OCI-LY7 (cell line): ENCODE data around the gene DGLUCY. TPM values are rescaled to one million over a fixed set of nuclear protein-coding genes. Genes with fewer than 3 reads are reported as not detected.

Experiments used
- Bru-seq: library from RNA; stranded (reverse); fragments of 400-500 nt; gene quantifications from one replicate; lab custom pipeline; 2021; lab: Mats Ljungman, UMichigan
- BruChase-seq, 2 experiments: library from RNA; stranded (reverse); fragments of 400-500 nt; gene quantifications; one replicate each; lab custom pipeline; 2021; lab: Mats Ljungman, UMichigan
- BruUV-seq: library from RNA; stranded (reverse); fragments of 400-500 nt; replicated peaks from 2 replicates; lab custom pipeline; 2021; lab: Mats Ljungman, UMichigan
- CTCF ChIA-PET: fragments of 300-600 bp; sonication (Branson Sonifier 250); formaldehyde crosslinking; loops from one replicate; lab custom pipeline; 2022; ENCODE audit warnings: antibody characterized with exemption; ENCODE audit not compliant: unreplicated experiment; lab: Charles Lee
- POLR2A ChIA-PET: fragments of 300-600 bp; sonication (Branson Sonifier 250); formaldehyde crosslinking; loops from one replicate; lab custom pipeline; 2022; ENCODE audit warnings: antibody characterized with exemption; lab: Charles Lee
- DNase-seq: peaks from one replicate; pipeline ENCODE4 v3.0.0-alpha.2; 2015; ENCODE audit warnings: low spot score
- H2AFZ ChIP-seq: fragments of 200-600 bp; sonication (generic), shearing (Covaris generic); 2 replicates; pipeline ENCODE4 v1.6.1; 2014; ENCODE audit warnings: mild to moderate bottlenecking, antibody characterized with exemption, low read length, moderate library complexity
- H3K27ac ChIP-seq: fragments of 200-600 bp; sonication (generic); 2 replicates; pipeline ENCODE4 v1.5.1; 2014; ENCODE audit warnings: mixed run types, low read depth, mild to moderate bottlenecking, moderate library complexity, low read length, inconsistent platforms; ENCODE audit not compliant: poor library complexity, severe bottlenecking
- H3K36me3 ChIP-seq: fragments of 200-600 bp; sonication (generic); 2 replicates; pipeline ENCODE4 v1.6.1; 2014; ENCODE audit warnings: mild to moderate bottlenecking, antibody characterized with exemption, low read length, moderate library complexity, mixed read lengths; ENCODE audit not compliant: insufficient read depth
- H3K4me1 ChIP-seq: fragments of 200-600 bp; sonication (generic); 2 replicates; pipeline ENCODE4 v1.5.1; 2014; ENCODE audit warnings: mild to moderate bottlenecking, low read length; ENCODE audit not compliant: insufficient read depth, poor library complexity, severe bottlenecking
- H3K4me2 ChIP-seq: fragments of 200-600 bp; sonication (generic); 2 replicates; pipeline ENCODE4 v1.6.1; 2014; ENCODE audit warnings: mild to moderate bottlenecking, low read length
- H3K4me3 ChIP-seq: fragments of 200-600 bp; sonication (generic); 2 replicates; pipeline ENCODE4 v1.5.1; 2014; ENCODE audit warnings: mild to moderate bottlenecking, low read depth, low read length; ENCODE audit not compliant: poor library complexity, severe bottlenecking
- H3K79me2 ChIP-seq: fragments of 200-600 bp; sonication (generic); 2 replicates; pipeline ENCODE4 v1.6.1; 2016; ENCODE audit warnings: low read depth, mild to moderate bottlenecking, low read length, moderate library complexity, mixed read lengths; ENCODE audit not compliant: insufficient read depth
- H3K9me2 ChIP-seq: fragments of 200-600 bp; sonication (generic); 2 replicates; pipeline ENCODE4 v1.6.1; 2016; ENCODE audit warnings: mild to moderate bottlenecking, low read length, mixed read lengths; ENCODE audit not compliant: insufficient read depth
- H3K9me3 ChIP-seq: fragments of 200-600 bp; sonication (generic); 2 replicates; pipeline ENCODE4 v1.6.1; 2014; ENCODE audit warnings: mild to moderate bottlenecking, mixed run types, low read length, mixed read lengths
- H4K20me1 ChIP-seq: fragments of 200-600 bp; sonication (generic); 2 replicates; pipeline ENCODE4 v1.6.1; 2014; ENCODE audit warnings: mild to moderate bottlenecking, antibody characterized with exemption, low read length, moderate library complexity, mixed read lengths; ENCODE audit not compliant: insufficient read depth
- EZH2phosphoT487 ChIP-seq: fragments of 200-600 bp; sonication (generic); IDR thresholded peaks from 2 replicates; pipeline ENCODE4 v1.6.1; 2018; ENCODE audit warnings: low read depth, borderline replicate concordance, mild to moderate bottlenecking, mixed run types, antibody characterized with exemption, low read length, moderate library complexity, mixed read lengths
- intact Hi-C: fragments of 100-400 bp; cut with micrococcal nuclease; formaldehyde crosslinking; loops from one replicate; pipeline ENCODE4 v1.10.0; 2022; ENCODE audit not compliant: unreplicated experiment
- long read RNA-seq: library from polyadenylated mRNA; stranded (forward); transcript quantifications from one replicate; pipeline ENCODE4 v2.0.0, GENCODE V29; 2022
- total RNA-seq, 2 experiments: library from RNA; depleted of rRNA in 1 of 2; stranded (reverse); fragments of >200 nt in 1 of 2; shearing (Covaris generic) in 1 of 2; gene quantifications; 2 replicates each; pipeline ENCODE4 v1.2.3, GENCODE V29; 2014 to 2022
- TF ChIP-seq, protein P1 (sequence below): fragments of 200-600 bp; sonication (generic); conservative IDR thresholded peaks from 2 replicates; pipeline ENCODE4 v1.5.1; 2014; ENCODE audit warnings: mild to moderate bottlenecking, antibody characterized with exemption, low read length, moderate library complexity, mixed read lengths

Gene DGLUCY, protein sequence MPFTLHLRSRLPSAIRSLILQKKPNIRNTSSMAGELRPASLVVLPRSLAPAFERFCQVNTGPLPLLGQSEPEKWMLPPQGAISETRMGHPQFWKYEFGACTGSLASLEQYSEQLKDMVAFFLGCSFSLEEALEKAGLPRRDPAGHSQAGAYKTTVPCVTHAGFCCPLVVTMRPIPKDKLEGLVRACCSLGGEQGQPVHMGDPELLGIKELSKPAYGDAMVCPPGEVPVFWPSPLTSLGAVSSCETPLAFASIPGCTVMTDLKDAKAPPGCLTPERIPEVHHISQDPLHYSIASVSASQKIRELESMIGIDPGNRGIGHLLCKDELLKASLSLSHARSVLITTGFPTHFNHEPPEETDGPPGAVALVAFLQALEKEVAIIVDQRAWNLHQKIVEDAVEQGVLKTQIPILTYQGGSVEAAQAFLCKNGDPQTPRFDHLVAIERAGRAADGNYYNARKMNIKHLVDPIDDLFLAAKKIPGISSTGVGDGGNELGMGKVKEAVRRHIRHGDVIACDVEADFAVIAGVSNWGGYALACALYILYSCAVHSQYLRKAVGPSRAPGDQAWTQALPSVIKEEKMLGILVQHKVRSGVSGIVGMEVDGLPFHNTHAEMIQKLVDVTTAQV
- total RNA-seq (2014; rRNA removed; shearing (Covaris generic)) (30.2 and 37.6 TPM in 2 replicates), total RNA-seq (2022) (56.8 and 60.2 TPM in 2 replicates), Bru-seq, nascent RNA (percentile 66 among the genes with signal in this experiment), BruChase-seq, experiment 1, labeled RNA remaining after a 6-hour chase (percentile 76 among the genes with signal in this experiment), BruChase-seq, experiment 2, labeled RNA remaining after a 2-hour chase (percentile 69 among the genes with signal in this experiment)
- long read RNA-seq, partial matches to known transcripts, result 7 of 44 reads
- long read RNA-seq, other reads (novel, unspliced or antisense), result 35 of 44 reads

DNA sequence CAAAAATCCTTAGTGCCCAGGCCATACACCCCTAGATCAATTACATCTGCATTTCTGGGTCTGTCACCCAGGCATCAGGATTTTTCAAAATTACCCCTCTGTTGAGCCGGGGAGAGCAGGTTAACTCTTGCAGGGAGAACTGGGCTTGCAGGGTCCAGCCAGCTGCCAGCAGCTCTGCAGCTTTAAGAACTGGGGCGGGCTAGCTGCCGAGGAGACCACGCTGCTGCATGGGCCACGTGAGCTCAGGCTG is at the start of gene DGLUCY:
DGLUCY (plus strand) TSS at position 245 of the 250 bp plus-strand sequence. CDS start 46,222 bp downstream, outside the sequence.
- DNase-seq, result peak; percentile 87
- BruUV-seq, result no TSS peak
- intact Hi-C loops, result loop anchor here (1.0 kb wide), 1 partner anchor 53 kb away; the partner anchor contains the start of gene RPS6KA5

DNA sequence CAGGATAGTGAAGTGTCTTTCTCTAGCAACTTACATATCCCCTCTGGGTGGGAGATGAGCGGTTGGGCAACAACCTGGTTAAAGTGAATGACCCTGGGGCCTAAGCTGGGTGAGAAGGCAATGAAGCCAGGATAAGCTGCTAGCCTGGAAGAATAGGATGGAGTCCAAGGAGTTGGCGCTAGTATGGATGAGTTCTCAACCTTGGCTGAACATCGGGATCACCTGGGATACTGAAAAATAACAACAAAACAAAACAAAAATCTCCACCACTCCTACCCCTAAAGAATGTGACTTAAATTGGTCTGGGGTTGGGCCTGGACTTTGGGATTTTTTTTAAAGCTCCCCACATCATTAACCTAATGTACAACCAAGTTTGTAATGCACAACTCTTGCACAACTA is 48.6 kb upstream of the DGLUCY start:
- Histone ChIP-seq H3K9me3 (no peaks in the 10 kb centered on the region; the same call in 1 of the 2 replicates), H3K4me2 (no peak overlapping the region), H3K4me1 (peaks cover 31% of the 10 kb centered on the region), H3K4me3 (no peak overlapping the region), H3K36me3 (no peaks in the 10 kb centered on the region), H4K20me1 (no peaks in the 10 kb centered on the region), H3K9me2 (no peaks in the 10 kb centered on the region), H2AFZ (no peak overlapping the region), H3K79me2 (no peaks in the 10 kb centered on the region), H3K27ac (no peak overlapping the region)
- no peak for TF ChIP-seq EZH2phosphoT487
- TF ChIP-seq, protein P1, sequence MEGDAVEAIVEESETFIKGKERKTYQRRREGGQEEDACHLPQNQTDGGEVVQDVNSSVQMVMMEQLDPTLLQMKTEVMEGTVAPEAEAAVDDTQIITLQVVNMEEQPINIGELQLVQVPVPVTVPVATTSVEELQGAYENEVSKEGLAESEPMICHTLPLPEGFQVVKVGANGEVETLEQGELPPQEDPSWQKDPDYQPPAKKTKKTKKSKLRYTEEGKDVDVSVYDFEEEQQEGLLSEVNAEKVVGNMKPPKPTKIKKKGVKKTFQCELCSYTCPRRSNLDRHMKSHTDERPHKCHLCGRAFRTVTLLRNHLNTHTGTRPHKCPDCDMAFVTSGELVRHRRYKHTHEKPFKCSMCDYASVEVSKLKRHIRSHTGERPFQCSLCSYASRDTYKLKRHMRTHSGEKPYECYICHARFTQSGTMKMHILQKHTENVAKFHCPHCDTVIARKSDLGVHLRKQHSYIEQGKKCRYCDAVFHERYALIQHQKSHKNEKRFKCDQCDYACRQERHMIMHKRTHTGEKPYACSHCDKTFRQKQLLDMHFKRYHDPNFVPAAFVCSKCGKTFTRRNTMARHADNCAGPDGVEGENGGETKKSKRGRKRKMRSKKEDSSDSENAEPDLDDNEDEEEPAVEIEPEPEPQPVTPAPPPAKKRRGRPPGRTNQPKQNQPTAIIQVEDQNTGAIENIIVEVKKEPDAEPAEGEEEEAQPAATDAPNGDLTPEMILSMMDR, result no peak
- no TSS peak for BruUV-seq
- ChIA-PET POLR2A (no interaction called here), CTCF (no interaction called here)
- intact Hi-C loops, result loop anchor here (10.0 kb wide), 1 partner anchor 220 kb away; no protein-coding TSS in a partner anchor
- DNase-seq, result no peak

More for the DNA sequence above, at the start of gene DGLUCY:
- Histone ChIP-seq H3K4me3 (peak within 1 kb of the TSS; percentile 86), H3K9me2 (no peaks in the 10 kb centered on the region), H3K4me2 (peak within 1 kb of the TSS; percentile 100), H3K4me1 (peaks cover 25% of the 10 kb centered on the region), H3K9me3 (no peaks in the 10 kb centered on the region), H2AFZ (peak within 1 kb of the TSS; percentile 85), H4K20me1 (no peaks in the 10 kb centered on the region), H3K36me3 (peaks cover 27% of the 10 kb centered on the region), H3K27ac (peak within 1 kb of the TSS; percentile 73), H3K79me2 (peaks cover 28% of the 10 kb centered on the region)
- ChIA-PET CTCF (interaction anchor here (0.6 kb wide), 2 partner anchors 186 to 240 kb away, joined by 3 read pairs; no protein-coding TSS in a partner anchor), POLR2A (interaction anchor here (0.8 to 2.6 kb wide), 6 partner anchors 15 to 53 kb away, joined by 3 to 14 read pairs (median 3); partner anchors contain the start of gene RPS6KA5)
- TF ChIP-seq EZH2phosphoT487, result no peak
- TF ChIP-seq, protein P1, result no peak
